SK-N-SH treated with all-trans-retinoic acid at 6 μM for 48 hours (cell line): Measurements from ENCODE around the gene QKI.

ENCODE experiments used
- ISL1 ChIP-seq: fragments of 250-450 bp; sonication (Bioruptor Pico); IDR thresholded peaks from 2 replicates; pipeline ENCODE4 v2.1.2; 2022; ENCODE audit warnings: mild to moderate bottlenecking, moderate library complexity
- PATZ1 ChIP-seq: fragments of 250-450 bp; sonication (Bioruptor Pico); IDR thresholded peaks from 2 replicates; pipeline ENCODE4 v1.8.0; 2020; ENCODE audit warnings: mild to moderate bottlenecking, moderate library complexity, borderline replicate concordance
- TCF4 ChIP-seq: fragments of 250-450 bp; sonication (Bioruptor Pico); IDR thresholded peaks from 2 replicates; pipeline ENCODE4 v1.8.0; 2021; ENCODE audit warnings: mild to moderate bottlenecking, moderate library complexity, borderline replicate concordance
- ZC3H10 ChIP-seq: fragments of 250-450 bp; sonication (Bioruptor Pico); IDR thresholded peaks from 2 replicates; pipeline ENCODE4 v1.5.1; 2021; ENCODE audit warnings: mild to moderate bottlenecking, moderate library complexity
- ZFP3 ChIP-seq: fragments of 250-450 bp; sonication (Bioruptor Pico); IDR thresholded peaks from 2 replicates; pipeline ENCODE4 v1.5.0; 2020; ENCODE audit warnings: mild to moderate bottlenecking, moderate library complexity
- ZNF70 ChIP-seq: fragments of 450-650 bp; formaldehyde crosslinking; IDR thresholded peaks from 2 replicates; pipeline ENCODE4 v1.5.0; 2020; ENCODE audit warnings: mild to moderate bottlenecking, moderate library complexity

GRCh38 chr6:163501026-163501425 lies 86.5 kb downstream of the QKI start:
- TF ChIP-seq TCF4 (no peak), ZC3H10 (CRISPR knock-in tag) (no peak), ZFP3 (CRISPR knock-in tag) (no peak), ZNF70 (CRISPR knock-in tag) (no peak), ISL1 (CRISPR knock-in tag) (no peak), PATZ1 (CRISPR knock-in tag) (no peak)
